Smooth muscle cell (in vitro differentiated cells): ENCODE results near the gene SPATA17. TPM values are rescaled to one million over a fixed set of nuclear protein-coding genes. Genes with fewer than 3 reads are reported as not detected.

Source experiments
- DNase-seq: peaks from one replicate; lab custom pipeline; 2025; ENCODE audit not compliant: unreplicated experiment; lab: John Stamatoyannopoulos, UW
- H2AFZ ChIP-seq: fragments of 200-600 bp; sonication (generic); 2 replicates; pipeline ENCODE4 v1.6.0; 2016; ENCODE audit warnings: antibody characterized with exemption, low read depth, mild to moderate bottlenecking
- H3F3A ChIP-seq: fragments of 200-600 bp; sonication (generic); 2 replicates; pipeline ENCODE4 v1.6.0; 2017; ENCODE audit warnings: antibody characterized with exemption, low read depth
- H3K27ac ChIP-seq: fragments of 200-600 bp; sonication (generic); 2 replicates; pipeline ENCODE4 v1.5.1; 2016; ENCODE audit warnings: low read depth, mild to moderate bottlenecking
- H3K27me3 ChIP-seq: fragments of 200-600 bp; sonication (generic); 2 replicates; pipeline ENCODE4 v1.6.1; 2016; ENCODE audit warnings: low read depth, mild to moderate bottlenecking
- H3K36me3 ChIP-seq: fragments of 200-600 bp; sonication (generic); 2 replicates; pipeline ENCODE4 v1.5.1; 2016; ENCODE audit warnings: low read depth
- H3K4me1 ChIP-seq: fragments of 200-600 bp; sonication (generic); 2 replicates; pipeline ENCODE4 v1.5.1; 2016; ENCODE audit warnings: low read depth
- H3K4me2 ChIP-seq: fragments of 200-600 bp; sonication (generic); 2 replicates; pipeline ENCODE4 v1.6.0; 2016; ENCODE audit warnings: mild to moderate bottlenecking
- H3K4me3 ChIP-seq: fragments of 200-600 bp; sonication (generic); 2 replicates; pipeline ENCODE4 v1.5.1; 2016; ENCODE audit warnings: mild to moderate bottlenecking
- H3K79me2 ChIP-seq: fragments of 200-600 bp; sonication (generic); 2 replicates; pipeline ENCODE4 v1.6.0; 2016; ENCODE audit warnings: low read depth, mild to moderate bottlenecking
- H3K9ac ChIP-seq: fragments of 200-600 bp; sonication (generic); 2 replicates; pipeline ENCODE4 v1.6.0; 2016; ENCODE audit warnings: low read depth
- H3K9me3 ChIP-seq: fragments of 200-600 bp; sonication (generic); replicated peaks from 2 replicates; pipeline ENCODE4 v1.5.1; 2016; ENCODE audit warnings: low read depth
- H4K20me1 ChIP-seq: fragments of 200-600 bp; sonication (generic); 2 replicates; pipeline ENCODE4 v1.6.0; 2016; ENCODE audit warnings: low read depth
- CTCF ChIP-seq: fragments of 200-600 bp; sonication (generic); IDR thresholded peaks from 2 replicates; pipeline ENCODE4 v1.5.1; 2017; ENCODE audit warnings: borderline replicate concordance, mild to moderate bottlenecking, antibody characterized with exemption; ENCODE audit not compliant: insufficient read depth, poor library complexity, severe bottlenecking
- WGBS: methylation state at CpG from one replicate; pipeline ENCODE4 v1.1.7; 2016; ENCODE audit warnings: low lambda C conversion rate; 5-methylcytosine and 5-hydroxymethylcytosine counted together
- polyA plus RNA-seq: library from polyadenylated mRNA; unstranded; fragments of >200 nt; fragmentation: Nextera tagmentation; extraction: Ambion mirVana; gene quantifications from 2 replicates; pipeline ENCODE4 v1.2.1, GENCODE V29; 2016
- total RNA-seq: library from RNA; depleted of rRNA; stranded (reverse); fragments of >200 nt; gene quantifications from 2 replicates; pipeline ENCODE4 v1.2.3, GENCODE V29; 2014

SPATA17 gene
- total and polyA plus RNA-seq, 2 experiments from 2014 or later, result 0.13 to 1.6 TPM

- H3K9ac ChIP-seq, result no peak overlapping the region
- no peak overlapping the region for H2AFZ ChIP-seq
- no peaks in the 10 kb centered on the region for H4K20me1 ChIP-seq
Measured at GRCh38 chr1:217876896-217877295, 245.8 kb downstream of the SPATA17 start.

GRCh38 chr1:217881131-217881543 lies 250.0 kb downstream of the SPATA17 start:
- Histone ChIP-seq H3K36me3 (no peaks in the 10 kb centered on the region), H3K4me1 (no peaks in the 10 kb centered on the region), H3K27me3 (no peaks in the 10 kb centered on the region), H3F3A (no peaks in the 10 kb centered on the region), H3K4me2 (no peak overlapping the region), H3K9ac (no peak overlapping the region), H3K4me3 (no peak overlapping the region), H4K20me1 (no peaks in the 10 kb centered on the region), H3K27ac (no peak overlapping the region), H3K79me2 (no peaks in the 10 kb centered on the region), H2AFZ (no peak overlapping the region), H3K9me3 (no peaks in the 10 kb centered on the region)
- TF ChIP-seq CTCF, result no peak
- no peak for DNase-seq

More at GRCh38 chr1:217876896-217877295, 245.8 kb downstream of the SPATA17 start:
- Histone ChIP-seq H3K79me2 (no peaks in the 10 kb centered on the region), H3K36me3 (no peaks in the 10 kb centered on the region), H3K4me3 (no peak overlapping the region), H3K27me3 (no peaks in the 10 kb centered on the region), H3F3A (no peaks in the 10 kb centered on the region), H3K27ac (no peak overlapping the region), H3K9me3 (no peaks in the 10 kb centered on the region), H3K4me1 (no peaks in the 10 kb centered on the region), H3K4me2 (no peak overlapping the region)
- no peak for DNase-seq
- WGBS, result 74% methylated on average over 5 of the region's 5 CpGs
- no peak for TF ChIP-seq CTCF

GRCh38 chr1:217881607-217882332 lies 250.6 kb downstream of the SPATA17 start:
- H3K79me2 ChIP-seq, result no peaks in the 10 kb centered on the region
- H3K27me3 ChIP-seq, result no peaks in the 10 kb centered on the region
- no peak overlapping the region for H3K9ac ChIP-seq
- no peaks in the 10 kb centered on the region for H4K20me1 ChIP-seq
- no peaks in the 10 kb centered on the region for H3F3A ChIP-seq
- no peak overlapping the region for H3K27ac ChIP-seq
- H3K36me3 ChIP-seq, result no peaks in the 10 kb centered on the region
- no peak overlapping the region for H3K4me2 ChIP-seq
- no peaks in the 10 kb centered on the region for H3K9me3 ChIP-seq
- no peak overlapping the region for H2AFZ ChIP-seq
- TF ChIP-seq CTCF, result no peak
- H3K4me1 ChIP-seq, result no peaks in the 10 kb centered on the region
- WGBS, result 63% methylated on average over 5 of the region's 5 CpGs
- no peak for DNase-seq
- H3K4me3 ChIP-seq, result no peak overlapping the region

GRCh38 chr1:217885181-217885580 lies 254.0 kb downstream of the SPATA17 start:
- Histone ChIP-seq H3K9ac (no peak overlapping the region), H2AFZ (no peak overlapping the region), H3F3A (no peaks in the 10 kb centered on the region), H3K27ac (no peak overlapping the region), H4K20me1 (no peaks in the 10 kb centered on the region), H3K4me1 (no peaks in the 10 kb centered on the region), H3K4me2 (no peak overlapping the region), H3K79me2 (no peaks in the 10 kb centered on the region), H3K9me3 (no peaks in the 10 kb centered on the region), H3K36me3 (no peaks in the 10 kb centered on the region), H3K27me3 (no peaks in the 10 kb centered on the region), H3K4me3 (no peak overlapping the region)
- no peak for DNase-seq
- TF ChIP-seq CTCF, result no peak
- WGBS, result 98% methylated on average over 3 of the region's 3 CpGs
